GM21390 (cell line): ENCODE measurements around the gene PHOSPHO1.

ENCODE experiments used
- ATAC-seq: cut with Tn5 transposase; IDR thresholded peaks from one replicate; pipeline ENCODE4 v1.9.1; 2021; ENCODE audit not compliant: unreplicated experiment

The PHOSPHO1 gene

DNA sequence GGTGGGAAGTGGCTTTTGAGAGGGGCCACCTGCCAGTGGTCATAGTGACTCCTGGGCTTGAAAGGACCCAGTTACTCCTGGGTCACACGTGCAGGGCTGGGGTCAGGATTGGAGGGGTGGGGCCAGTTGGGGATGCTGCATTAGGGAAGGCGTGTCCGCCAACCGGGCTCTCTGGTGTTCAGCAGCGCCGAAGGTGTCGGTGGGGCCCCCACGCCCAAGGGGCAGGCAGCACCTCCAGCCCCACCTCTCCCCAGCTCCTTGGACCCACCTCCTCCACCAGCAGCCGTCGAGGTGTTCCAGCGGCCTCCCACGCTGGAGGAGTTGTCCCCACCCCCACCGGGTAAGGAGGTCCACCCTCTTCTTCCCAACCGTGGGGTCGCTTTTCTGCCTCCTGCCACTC lies 10.6 kb downstream of the PHOSPHO1 start:
- ATAC-seq = no peak

DNA sequence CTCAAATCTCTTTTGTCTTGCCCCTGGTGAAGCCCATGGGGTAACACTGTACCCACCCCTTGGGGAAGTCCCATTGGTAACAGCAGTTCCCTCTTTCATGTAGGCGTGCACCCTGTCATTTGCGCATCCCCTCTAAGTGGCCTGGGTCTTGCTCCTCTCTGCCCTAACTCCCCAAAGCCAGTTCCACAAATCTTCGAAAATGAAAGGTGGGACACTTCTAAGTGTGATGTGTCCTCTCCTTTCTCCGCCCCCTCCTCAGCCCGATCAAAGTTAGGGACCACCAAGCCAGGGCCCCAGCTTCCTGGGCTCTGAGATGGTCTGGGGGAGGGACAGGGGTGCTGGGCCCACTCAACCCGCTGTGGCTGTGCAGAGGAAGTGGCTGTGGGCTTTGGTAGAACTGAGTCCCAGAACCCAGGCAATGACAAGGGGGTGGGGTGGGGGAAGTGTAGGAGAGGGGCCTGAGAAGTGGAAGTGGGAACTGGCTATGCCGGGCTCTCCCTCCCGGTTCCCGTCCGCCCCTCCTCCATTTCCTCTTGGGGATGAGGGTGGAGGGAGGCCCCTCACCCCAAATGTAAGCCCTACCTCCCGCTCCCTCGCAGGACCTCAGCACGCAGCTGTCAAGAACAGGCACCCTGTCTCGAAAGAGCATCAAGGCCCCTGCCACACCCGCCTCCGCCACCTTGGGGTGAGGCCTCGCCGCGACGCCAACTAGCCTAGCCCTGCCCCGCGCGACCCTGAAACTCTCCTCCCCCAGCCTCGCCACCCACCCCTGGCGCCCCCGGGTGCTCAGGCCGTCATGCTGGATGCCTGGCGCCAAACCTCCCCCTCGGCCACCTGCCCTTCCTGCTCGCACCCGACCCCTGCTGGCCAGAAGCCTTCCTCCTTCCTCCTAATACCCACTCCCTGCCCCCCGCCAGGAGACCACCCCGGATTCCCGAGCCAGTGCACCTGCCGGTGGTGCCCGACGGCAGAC lies 11.4 kb downstream of the PHOSPHO1 start:
- ATAC-seq = no peak

DNA sequence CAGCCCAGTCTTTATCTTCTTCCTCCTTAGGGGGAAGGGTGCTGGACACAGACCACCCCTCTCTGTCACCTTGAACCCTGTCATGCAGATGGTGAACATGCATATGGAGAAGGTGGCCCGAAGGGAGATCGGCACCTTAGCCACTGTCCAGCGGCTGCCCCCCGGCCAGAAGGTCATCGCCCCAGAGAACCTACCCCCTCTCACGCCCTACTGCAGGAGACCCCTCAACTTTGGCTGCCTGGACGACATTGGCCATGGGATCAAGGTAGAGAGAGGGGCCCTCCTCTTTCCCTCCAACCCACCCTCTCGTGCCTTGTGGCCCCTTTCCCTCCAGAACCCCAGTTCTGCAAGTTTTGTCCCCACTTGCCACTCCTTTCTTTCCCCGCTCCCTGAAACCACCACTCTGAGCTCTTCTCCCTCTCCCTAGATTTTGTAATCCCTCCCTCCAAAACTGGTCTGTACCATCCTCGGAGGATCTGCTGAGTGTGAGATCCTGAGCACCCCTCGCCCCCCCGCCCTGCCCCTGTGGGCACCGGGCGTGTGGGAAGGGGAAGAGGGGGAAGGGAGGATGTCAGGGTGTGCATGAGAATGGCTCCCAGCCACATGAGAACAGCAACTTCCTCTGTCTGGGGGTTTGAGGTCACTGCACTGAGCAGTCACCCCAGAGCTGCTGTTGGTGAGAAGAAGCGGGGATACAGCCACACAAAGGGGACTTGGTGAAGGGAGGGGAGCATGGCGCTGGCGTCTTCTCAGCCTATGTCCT lies 12.8 kb downstream of the PHOSPHO1 start:
- ATAC-seq = peak; percentile 37

DNA sequence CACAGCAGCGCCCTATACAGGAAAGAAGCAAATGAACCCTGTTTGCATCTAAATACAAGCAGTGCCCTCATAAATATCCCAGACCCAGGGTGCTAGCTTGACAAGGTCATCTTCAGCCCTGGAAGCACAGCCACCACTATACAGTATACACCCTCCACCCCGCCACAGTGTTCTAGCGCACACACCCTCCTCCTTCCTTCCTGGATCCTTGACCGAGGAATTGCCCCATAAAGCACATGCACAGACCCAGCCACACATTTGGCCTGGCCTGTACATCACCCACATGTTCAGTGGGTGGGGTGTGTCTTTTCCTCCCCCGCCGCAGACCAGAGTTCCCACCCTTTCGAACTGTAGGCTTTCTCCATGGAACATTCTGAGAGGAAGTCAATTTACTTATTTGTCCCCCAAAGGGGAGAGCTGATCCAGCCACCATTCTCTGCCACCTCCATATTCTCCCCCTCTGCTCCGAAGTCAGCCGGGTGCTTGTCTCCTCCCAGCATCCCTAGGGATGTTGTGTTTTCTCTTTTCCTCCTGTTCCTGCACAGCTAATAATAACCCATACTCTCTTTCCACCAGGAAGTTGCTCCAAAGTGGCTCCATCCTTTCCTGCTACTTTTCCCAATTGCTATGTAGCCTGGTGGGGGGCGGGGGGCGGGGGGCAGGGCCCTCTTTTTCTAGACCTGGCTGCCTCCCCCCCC lies 13.5 kb downstream of the PHOSPHO1 start:
- ATAC-seq = no peak

DNA sequence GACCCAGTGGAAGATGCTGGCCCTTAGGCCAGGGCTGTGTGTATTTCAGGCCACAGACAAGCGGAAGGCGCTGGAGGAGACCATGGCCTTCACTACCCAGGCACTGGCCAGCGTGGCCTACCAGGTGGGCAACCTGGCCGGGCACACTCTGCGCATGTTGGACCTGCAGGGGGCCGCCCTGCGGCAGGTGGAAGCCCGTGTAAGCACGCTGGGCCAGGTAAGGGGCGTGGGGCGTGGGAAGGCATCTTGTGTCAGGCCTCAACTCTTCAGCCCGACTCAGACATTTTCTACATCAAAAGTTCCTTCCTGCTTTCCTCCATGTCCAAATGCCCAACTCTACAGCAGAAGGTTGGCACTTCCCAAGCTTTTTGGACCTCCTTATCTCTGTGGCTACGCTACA lies 14.1 kb downstream of the PHOSPHO1 start:
- no peak for ATAC-seq

DNA sequence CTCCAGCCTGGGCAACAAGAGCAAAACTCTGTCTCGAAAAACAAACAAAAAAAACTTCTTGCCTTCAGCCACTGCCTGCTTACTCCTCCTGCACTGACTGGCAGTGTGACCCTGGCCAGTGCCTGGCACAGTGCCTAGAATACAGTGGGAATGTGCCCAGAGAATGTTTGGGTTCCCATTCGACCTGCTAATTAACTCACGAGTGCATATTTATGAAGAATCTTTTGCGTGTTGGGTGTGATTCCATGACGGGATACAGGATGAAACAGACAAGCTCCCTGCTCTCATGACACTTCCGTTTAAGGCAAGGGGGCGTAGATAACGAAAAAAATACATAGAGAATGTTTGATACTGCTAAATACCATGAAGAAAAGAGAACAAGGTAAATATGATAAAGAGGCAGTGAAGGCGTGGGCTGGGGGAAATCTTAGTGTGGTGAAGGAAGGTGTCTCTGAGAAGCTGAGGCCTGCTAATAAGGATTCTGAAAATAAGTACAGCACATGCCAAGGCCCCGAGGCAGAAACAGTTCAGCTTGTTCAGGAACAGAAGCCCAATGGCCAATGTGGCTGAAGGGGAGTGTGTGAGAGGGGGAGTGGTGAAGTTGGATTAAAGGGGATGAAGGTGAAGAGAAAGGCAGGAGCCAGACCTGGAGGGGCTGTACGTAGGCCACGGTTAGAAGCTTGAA lies 15.8 kb downstream of the PHOSPHO1 start:
- no peak for ATAC-seq

DNA sequence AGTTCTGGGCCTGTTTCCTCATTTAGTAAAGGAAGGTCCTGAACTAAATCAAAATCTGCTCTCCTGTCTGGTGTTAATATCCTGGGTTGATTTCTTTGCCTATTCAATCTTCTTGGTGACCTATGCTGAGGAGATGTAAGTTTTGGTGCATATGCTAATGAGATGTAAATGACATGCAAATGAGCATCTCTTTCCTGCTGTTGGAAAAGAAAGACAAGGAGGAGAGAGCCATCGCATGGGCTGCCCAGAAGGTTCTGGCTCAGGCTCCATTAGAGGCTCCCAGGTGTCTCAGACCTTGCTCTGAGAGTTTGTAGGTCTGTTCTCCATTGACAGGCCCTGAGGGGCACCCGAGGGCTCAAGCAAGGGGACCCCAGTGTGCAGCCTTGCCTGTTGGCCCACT lies 16.7 kb downstream of the PHOSPHO1 start:
- ATAC-seq = no peak

DNA sequence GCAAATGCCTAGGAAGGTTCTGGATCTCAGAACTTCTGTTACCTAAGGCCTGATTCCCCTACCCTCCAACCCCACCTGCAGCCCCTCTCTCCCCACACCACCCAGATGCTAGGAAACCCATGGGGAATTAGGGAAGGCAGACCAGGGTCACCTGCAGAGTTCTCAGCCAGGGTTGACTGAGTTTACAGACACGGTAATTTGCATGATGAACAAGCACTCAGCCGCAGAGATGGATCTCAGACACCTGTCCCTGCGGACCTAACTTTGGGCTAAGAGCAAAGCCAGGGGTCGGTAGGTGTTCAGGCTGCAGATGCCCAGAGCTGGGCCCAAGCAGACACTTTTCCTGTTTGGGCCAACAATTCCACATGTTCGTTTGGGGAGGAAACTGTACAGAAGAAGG lies 17.2 kb downstream of the PHOSPHO1 start:
- no peak for ATAC-seq

DNA sequence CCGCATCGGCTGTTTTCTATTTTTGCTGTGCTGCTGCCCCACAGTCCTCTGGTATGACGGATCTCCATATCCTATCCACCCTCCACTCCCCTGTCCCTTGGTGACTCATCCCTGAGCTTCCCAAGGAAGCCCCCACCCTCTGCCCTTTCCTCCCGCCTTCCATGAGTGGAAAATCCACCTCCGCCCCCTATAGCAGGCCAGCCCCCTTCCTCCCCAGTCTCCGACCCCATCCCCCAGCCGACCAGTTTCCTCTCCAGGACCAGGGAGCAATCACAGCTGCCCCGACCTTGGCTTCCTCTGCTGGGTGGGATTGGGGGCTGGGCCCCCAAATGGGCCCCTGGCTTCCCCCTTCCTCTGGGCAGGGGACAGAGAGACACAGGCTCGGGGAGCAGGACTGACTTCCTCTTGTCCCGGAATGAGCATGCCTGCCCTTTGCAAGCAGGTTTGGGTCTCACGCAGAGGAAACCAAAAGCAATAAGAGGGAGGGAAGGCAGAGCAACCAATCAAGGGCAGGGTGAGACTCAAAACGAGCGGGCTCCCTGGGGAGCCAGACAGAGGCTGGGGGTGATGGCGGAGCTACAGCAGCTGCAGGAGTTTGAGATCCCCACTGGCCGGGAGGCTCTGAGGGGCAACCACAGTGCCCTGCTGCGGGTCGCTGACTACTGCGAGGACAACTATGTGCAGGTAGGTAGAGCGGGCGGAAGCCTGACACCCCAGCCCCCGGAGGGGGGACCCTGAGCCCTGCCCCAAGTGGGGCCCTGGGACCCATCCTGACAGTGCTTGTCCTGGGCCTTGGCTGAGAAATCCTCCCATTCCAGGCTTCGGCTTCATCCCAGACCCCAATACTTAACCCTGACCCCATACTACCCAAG lies 20.2 kb downstream of the PHOSPHO1 start, which contains the start of the genes ABI3 and GNGT2:
TSS of gene ABI3 (plus strand) at position 550 of the 872 bp plus-strand sequence. CDS start at position 568, 18 bp downstream.
TSS of gene GNGT2 (minus strand) at position 417 of the 872 bp plus-strand sequence. CDS start 3,152 bp downstream, outside the sequence.
- ATAC-seq = peak; percentile 80

DNA sequence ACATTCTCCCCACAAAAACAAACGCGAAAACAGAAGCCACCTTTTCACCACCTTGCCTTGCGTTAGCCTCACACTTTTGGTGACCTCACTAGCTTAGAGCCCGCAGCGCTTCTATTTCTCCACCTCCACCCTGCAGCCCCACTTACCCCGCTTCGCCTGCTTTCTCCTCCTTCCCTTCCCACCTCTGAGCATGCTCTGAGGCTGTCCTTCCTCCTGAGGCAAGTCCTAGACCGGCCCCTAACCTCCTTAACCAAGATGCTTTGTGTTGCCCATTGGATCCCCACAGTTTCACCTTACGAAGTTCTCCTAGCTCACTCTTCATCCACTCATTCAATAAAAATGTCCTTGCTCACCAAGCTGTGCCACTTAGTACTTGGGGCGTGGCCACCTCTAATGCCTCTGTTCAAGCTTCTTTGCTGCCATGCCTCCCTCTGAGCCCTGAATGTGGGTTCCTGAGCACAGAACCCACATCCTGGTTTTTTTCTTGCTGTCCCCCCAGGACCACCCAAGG lies 21.5 kb downstream of the PHOSPHO1 start:
- ATAC-seq = no peak

DNA sequence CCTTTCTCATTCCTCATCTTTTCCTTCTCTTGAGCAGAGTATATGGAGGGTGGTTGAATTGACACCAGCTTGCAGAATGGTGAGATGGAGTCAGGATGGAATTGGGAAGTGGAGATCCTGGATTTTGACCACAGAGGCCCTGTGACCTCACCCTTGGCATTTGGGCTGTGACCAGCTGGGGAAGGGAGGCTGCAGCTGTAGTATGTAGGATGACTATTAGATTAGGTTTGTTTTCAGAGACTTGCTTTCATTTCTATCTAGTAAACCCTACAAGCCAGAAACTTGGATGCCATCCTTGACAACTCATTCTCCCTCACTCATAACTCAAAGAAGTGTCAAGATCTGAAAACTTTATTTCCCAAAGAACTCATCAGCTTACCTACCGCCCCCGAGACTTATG lies 26.1 kb downstream of the PHOSPHO1 start:
- no peak for ATAC-seq

DNA sequence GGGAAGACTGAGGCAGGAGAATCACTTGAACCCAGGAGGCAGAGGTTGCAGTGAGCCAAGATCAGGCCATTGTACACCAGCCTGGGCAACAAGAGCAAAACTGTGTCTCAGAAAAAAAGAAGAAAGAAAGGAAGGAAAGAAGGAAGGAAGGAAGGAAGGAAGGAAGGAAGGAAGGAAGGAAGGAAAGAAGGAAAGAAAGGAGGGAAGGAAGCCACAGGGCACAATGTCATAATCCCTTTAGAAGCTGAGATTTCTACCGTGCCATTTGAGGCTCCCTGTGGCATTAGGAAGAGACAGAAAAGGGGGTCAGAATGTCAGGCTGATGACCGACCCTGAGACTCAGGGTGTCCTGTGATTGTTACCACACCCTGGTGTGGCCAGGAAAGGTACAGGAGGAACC lies 26.8 kb downstream of the PHOSPHO1 start:
- no peak for ATAC-seq

DNA sequence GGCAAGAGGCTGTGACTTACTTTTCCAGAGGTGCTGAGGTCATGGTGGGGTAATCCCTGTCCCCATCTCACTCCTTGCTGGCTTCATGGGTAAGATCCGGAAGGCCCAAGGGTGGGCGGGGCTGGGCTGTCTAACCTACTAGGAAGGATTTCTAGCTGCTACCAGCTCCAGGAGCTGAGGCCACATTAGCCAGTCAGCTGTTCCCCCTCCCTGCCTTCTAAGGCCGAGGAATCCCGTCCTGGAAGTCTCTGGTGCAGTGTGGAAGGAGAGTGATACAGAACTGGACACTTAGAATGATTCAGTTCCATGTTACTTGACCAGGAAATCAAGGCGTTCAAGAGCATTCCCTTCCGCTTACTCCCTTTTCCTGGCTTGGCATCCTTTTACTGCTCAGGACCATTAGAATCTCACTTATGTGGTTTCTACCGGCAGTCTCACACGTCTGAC lies 29.1 kb downstream of the PHOSPHO1 start:
- ATAC-seq = no peak

DNA sequence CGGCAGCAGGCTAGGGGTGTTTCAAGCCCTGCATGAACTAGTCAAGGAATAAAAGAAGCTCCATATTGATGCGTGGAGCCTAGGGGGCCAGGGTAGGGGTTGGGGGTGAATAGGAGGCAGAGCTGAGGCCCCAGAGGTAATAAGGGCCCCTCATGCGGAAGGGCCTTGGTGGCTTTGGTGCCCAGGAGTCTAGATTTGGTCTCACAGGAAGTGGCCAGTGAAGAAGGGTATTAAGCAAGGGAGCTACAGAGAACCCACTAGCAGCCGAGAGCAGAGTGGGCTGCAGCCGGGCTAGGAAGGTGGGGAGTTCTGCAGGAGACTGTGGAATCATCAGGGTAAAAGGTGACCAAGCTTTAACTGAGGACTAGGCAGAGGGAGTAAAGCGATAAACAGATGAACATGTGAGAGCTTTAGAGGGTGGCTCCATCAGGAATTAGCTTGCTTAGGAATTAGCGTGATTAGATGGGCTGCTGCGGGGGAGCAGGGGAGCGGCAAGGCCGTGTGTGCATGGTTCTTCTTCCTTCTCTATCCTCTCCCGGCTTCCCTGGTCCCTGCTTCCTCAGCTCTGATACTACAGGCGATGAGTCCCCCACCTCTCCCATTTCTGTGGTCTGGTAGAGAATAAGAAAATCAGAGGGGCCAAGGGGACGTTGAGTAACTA lies 30.0 kb downstream of the PHOSPHO1 start:
- ATAC-seq = no peak

DNA sequence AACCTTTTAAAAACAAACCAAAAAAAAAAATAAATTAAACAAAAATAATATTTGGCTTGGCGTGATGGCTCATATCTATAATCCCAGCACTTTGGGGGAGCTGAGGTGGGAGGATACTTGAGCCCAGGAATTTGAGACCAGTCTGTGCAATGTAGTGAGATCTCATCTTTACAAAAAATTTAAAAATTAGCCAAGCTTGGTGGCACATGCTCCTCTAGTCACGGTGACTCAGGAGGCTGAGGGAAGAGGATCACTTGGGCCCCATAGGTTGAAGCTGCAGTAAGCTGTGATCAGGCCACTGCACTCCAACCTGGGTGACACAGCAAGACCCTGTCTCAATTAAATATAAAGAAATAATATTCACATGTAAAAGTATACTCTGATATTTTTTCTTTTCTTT lies 32.4 kb downstream of the PHOSPHO1 start:
- ATAC-seq = no peak

DNA sequence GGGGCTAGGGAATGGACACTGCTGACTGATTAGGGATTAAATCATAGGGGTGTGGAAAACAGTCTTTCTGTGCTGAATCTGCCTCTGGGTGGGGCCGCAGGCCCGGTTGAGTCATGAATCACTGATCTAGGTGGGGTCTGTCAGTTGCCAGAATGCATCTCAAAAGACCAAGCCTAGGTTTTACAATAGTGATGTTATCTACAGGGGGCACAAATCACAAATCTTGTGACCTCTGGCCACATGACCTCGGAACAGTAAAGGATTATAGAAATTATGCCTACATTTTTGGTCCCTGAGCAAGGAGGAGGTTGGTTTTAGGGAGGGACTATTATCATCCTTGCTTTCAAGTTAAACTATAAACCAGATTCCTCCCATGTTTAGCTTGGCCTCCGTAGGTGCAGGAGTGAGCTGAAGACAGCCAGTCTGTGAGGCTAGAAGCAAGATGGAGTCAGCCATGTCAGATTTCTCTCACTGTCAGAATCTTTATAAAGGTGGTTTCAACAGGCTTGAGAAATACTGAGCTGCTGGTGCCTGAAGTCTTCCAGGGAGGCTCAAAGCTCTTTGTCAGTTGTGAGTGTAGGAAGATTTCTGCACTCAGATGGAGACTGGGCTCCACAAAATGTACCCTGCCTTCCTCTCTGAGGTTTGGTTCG lies 33.1 kb downstream of the PHOSPHO1 start:
- ATAC-seq = no peak

DNA sequence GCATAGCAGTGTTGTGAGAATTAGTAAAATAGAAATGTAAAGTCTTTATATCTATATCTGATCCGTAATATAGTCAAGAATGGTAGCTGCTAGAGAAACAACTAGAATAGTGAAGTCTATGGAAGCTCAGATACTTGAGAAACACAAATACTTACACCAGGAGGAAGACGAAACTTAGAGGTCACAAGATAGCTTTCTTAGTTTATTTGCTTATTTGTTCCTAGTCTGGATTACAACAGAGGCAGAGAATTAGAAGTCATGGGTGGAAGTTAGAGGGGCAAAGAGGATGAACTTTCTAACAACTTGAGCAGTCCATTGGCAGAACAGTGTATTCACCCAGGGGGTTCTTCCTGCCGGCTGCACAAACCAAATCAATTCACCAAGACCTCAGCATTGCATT lies 34.1 kb downstream of the PHOSPHO1 start:
- ATAC-seq = no peak

DNA sequence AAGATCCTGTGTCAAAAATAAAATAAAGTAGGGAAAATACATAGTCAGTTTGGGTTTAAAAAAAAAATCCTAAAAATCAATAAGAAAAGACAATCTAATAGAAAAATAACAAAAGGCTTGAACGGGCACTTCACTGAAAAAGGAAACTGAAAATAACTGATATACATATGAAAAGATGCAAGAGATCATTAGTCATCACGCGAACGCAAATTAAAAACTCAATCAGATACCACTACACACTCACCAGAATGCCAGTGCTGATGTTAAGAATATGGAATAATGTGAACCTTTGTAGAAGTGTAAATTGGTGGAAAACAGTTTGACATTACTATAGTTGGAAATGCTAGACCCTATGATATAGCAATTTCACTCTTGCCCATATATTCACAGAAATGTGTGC lies 34.8 kb downstream of the PHOSPHO1 start:
- no peak for ATAC-seq

DNA sequence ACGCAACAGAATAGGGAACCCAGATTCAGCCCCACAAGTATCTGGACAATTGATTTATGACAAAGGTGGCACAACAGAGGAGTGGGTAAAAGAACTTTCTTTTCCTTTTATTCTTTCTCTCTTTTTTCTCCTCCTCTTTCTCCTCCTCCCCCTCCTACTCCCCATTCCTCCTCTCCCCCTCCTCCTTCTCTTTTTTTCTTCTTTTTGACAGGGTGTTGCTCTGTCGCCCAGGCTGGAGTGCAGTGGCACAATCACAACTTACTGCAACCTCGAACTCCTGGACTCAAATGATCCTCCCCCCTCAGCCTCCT lies 36.3 kb downstream of the PHOSPHO1 start:
- ATAC-seq = no peak
